ENCODE results near the gene PRDM8.

DNA sequence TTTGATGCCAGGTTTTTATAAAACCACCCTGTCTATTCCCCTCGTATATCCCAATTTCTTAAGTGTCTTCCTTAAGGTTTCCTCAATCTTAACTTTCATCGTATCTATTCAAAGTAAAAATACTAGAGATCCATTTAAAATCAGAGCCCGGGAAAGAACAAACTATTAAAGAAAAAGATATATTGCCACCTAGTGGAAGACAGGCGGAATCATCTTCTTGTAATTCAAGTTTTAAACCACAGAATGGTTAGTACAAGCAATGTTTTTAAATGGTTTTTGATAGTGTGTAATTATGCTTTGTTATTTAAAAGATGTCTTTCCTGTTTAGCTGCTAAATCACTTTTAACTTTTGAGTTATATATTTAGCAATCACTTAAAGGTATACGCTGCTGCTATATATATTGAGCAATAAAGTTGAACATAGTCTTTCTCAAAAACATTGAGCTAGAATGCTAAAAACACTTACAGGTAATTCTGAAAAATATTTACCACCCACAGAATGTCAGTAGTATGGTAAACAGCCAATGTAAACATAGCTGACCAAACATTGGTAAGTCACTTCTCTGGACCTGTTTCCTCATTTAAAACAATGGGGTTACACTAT lies 18.2 kb downstream of the PRDM8 start:
- TF ChIP-seq, protein P1, sequence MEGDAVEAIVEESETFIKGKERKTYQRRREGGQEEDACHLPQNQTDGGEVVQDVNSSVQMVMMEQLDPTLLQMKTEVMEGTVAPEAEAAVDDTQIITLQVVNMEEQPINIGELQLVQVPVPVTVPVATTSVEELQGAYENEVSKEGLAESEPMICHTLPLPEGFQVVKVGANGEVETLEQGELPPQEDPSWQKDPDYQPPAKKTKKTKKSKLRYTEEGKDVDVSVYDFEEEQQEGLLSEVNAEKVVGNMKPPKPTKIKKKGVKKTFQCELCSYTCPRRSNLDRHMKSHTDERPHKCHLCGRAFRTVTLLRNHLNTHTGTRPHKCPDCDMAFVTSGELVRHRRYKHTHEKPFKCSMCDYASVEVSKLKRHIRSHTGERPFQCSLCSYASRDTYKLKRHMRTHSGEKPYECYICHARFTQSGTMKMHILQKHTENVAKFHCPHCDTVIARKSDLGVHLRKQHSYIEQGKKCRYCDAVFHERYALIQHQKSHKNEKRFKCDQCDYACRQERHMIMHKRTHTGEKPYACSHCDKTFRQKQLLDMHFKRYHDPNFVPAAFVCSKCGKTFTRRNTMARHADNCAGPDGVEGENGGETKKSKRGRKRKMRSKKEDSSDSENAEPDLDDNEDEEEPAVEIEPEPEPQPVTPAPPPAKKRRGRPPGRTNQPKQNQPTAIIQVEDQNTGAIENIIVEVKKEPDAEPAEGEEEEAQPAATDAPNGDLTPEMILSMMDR (IDR thresholded peaks at IDR 0.05; ENCODE audit: poor library complexity): peak; percentile 82
- no peak for TF ChIP-seq EZH2phosphoT487 (IDR thresholded peaks at IDR 0.05; ENCODE audit: low read depth, severe bottlenecking, unreplicated experiment)

All from hepatocyte (in vitro differentiated cells).